ENCODE data around the gene LHB. TPM values are rescaled to one million over a fixed set of nuclear protein-coding genes. Genes with fewer than 3 reads are reported as not detected.

The LHB gene
- polyA plus RNA-seq, 1 donor (not counting 4 experiments of a cell fraction or from before 2014, with no cell fraction given), result not detected

GRCh38 chr19:48968179-48968661 is 48.7 kb downstream of the LHB start:
- H3K4me1 ChIP-seq (ENCODE audit: control insufficient read depth, extremely low read depth, insufficient read depth, low read length), result peaks cover 25% of the 10 kb centered on the region
- H3K9me3 ChIP-seq (ENCODE audit: control insufficient read depth, low read depth, low read length), result no peaks in the 10 kb centered on the region
- H3K27me3 ChIP-seq (ENCODE audit: control insufficient read depth, extremely low read depth, insufficient read depth, low read length), result no peaks in the 10 kb centered on the region
- peaks cover 6% of the 10 kb centered on the region for H4K20me1 ChIP-seq (ENCODE audit: control insufficient read depth, extremely low read depth, insufficient read depth, low read length)
- peaks cover 7% of the 10 kb centered on the region for H3K79me2 ChIP-seq (ENCODE audit: control insufficient read depth, insufficient read depth, low read length)
- no peak overlapping the region for H3K4me2 ChIP-seq (ENCODE audit: control insufficient read depth, extremely low read depth, insufficient read depth, low read depth, low read length)
- dilution Hi-C loops (cut with MboI; ENCODE audit: extremely low pct_ligation_motif_present, low sequenced_read_pairs), result no loop called here
- H3K36me3 ChIP-seq (ENCODE audit: control insufficient read depth in 2 of 2, extremely low read depth in 1 of 2, insufficient read depth in 2 of 2, low read length in 2 of 2), result peaks cover 18 to 24% of the 10 kb centered on the region in 2 experiments
- FAIRE-seq, result no peak
- TF ChIP-seq CTCF (optimal IDR thresholded peaks at IDR 0.05 in 1 of 3, IDR thresholded peaks at IDR 0.05 in 1 of 3, conservative IDR thresholded peaks at IDR 0.05 in 1 of 3; ENCODE audit: extremely low read depth in 1 of 3, insufficient read depth in 2 of 3, low read length in 3 of 3) (no peak), EZH2 (IDR thresholded peaks at IDR 0.05; ENCODE audit: low read length) (no peak)
- H3K27ac ChIP-seq (ENCODE audit: control insufficient read depth, insufficient read depth, low read length), result no peak overlapping the region
- no peak overlapping the region for H3K4me3 ChIP-seq (ENCODE audit: control insufficient read depth in 2 of 3, extremely low read depth in 1 of 3, insufficient read depth in 2 of 3, low read depth in 1 of 3, low read length in 3 of 3)
- DNase-seq (ENCODE audit: low read depth, low spot score), result no peak
- no peak overlapping the region for H3K9ac ChIP-seq (ENCODE audit: control insufficient read depth, extremely low read depth, insufficient read depth, low read length)
- peaks cover 4% of the 10 kb centered on the region for H3K9me1 ChIP-seq (ENCODE audit: control insufficient read depth, extremely low read depth, insufficient read depth, low read length)
- H2AFZ ChIP-seq (ENCODE audit: control insufficient read depth, low read length), result no peak overlapping the region

- no peak overlapping the region for H3K4me3 ChIP-seq (ENCODE audit: control insufficient read depth in 2 of 3, extremely low read depth in 1 of 3, insufficient read depth in 2 of 3, low read depth in 1 of 3, low read length in 3 of 3)
- H3K4me2 ChIP-seq (ENCODE audit: control insufficient read depth, extremely low read depth, insufficient read depth, low read depth, low read length), result no peak overlapping the region
- FAIRE-seq (no peak), DNase-seq (ENCODE audit: low read depth, low spot score) (no peak)
- H3K4me1 ChIP-seq (ENCODE audit: control insufficient read depth, extremely low read depth, insufficient read depth, low read length), result peaks cover 27% of the 10 kb centered on the region
- H4K20me1 ChIP-seq (ENCODE audit: control insufficient read depth, extremely low read depth, insufficient read depth, low read length), result peaks cover 6% of the 10 kb centered on the region
- no peaks in the 10 kb centered on the region for H3K27me3 ChIP-seq (ENCODE audit: control insufficient read depth, extremely low read depth, insufficient read depth, low read length)
- peaks cover 18 to 24% of the 10 kb centered on the region in 2 experiments for H3K36me3 ChIP-seq (ENCODE audit: control insufficient read depth in 2 of 2, extremely low read depth in 1 of 2, insufficient read depth in 2 of 2, low read length in 2 of 2)
- no peak for TF ChIP-seq CTCF (optimal IDR thresholded peaks at IDR 0.05 in 1 of 3, IDR thresholded peaks at IDR 0.05 in 1 of 3, conservative IDR thresholded peaks at IDR 0.05 in 1 of 3; ENCODE audit: extremely low read depth in 1 of 3, insufficient read depth in 2 of 3, low read length in 3 of 3)
- no peak for TF ChIP-seq EZH2 (IDR thresholded peaks at IDR 0.05; ENCODE audit: low read length)
- dilution Hi-C loops (cut with MboI; ENCODE audit: extremely low pct_ligation_motif_present, low sequenced_read_pairs), result no loop called here
- no peak overlapping the region for H3K27ac ChIP-seq (ENCODE audit: control insufficient read depth, insufficient read depth, low read length)
- H3K9ac ChIP-seq (ENCODE audit: control insufficient read depth, extremely low read depth, insufficient read depth, low read length), result no peak overlapping the region
- H3K9me1 ChIP-seq (ENCODE audit: control insufficient read depth, extremely low read depth, insufficient read depth, low read length), result peaks cover 4% of the 10 kb centered on the region
- H3K9me3 ChIP-seq (ENCODE audit: control insufficient read depth, low read depth, low read length), result no peaks in the 10 kb centered on the region
- peaks cover 7% of the 10 kb centered on the region for H3K79me2 ChIP-seq (ENCODE audit: control insufficient read depth, insufficient read depth, low read length)
- H2AFZ ChIP-seq (ENCODE audit: control insufficient read depth, low read length), result no peak overlapping the region
Observed at GRCh38 chr19:48967346-48968178, 49.3 kb downstream of the LHB start.

Measured in keratinocyte (primary cell).